ENCODE results near the gene IFI27L1. TPM values are rescaled to one million over a fixed set of nuclear protein-coding genes. Genes with fewer than 3 reads are reported as not detected.

Gene IFI27L1
- total and polyA plus RNA-seq, 2 donors (not counting 3 experiments of a cell fraction or from before 2014, with no cell fraction given), result 31.1 to 38.1 TPM

- DNase-seq (ENCODE audit: low read depth, low spot score), result no peak
- Histone ChIP-seq H3K4me3 (replicated peaks in 1 of 3; ENCODE audit: insufficient read depth in 1 of 3, low read depth in 1 of 3, low read length in 3 of 3) (no peak overlapping the region), H3K36me3 (ENCODE audit: control insufficient read depth in 2 of 2, extremely low read depth in 1 of 2, insufficient read depth in 2 of 2, low read length in 2 of 2) (no peaks in the 10 kb centered on the region), H3K27me3 (ENCODE audit: control insufficient read depth in 2 of 2, insufficient read depth in 2 of 2, low read length in 2 of 2) (peaks cover 3 to 11% of the 10 kb centered on the region in 2 experiments), H4K20me1 (replicated peaks; ENCODE audit: control insufficient read depth, extremely low read depth, insufficient read depth, low read length) (no peaks in the 10 kb centered on the region), H3K79me2 (ENCODE audit: control insufficient read depth, insufficient read depth, low read length) (no peaks in the 10 kb centered on the region), H3K4me1 (ENCODE audit: control insufficient read depth, extremely low read depth, insufficient read depth, low read length) (peaks cover under 1% of the 10 kb centered on the region), H3K4me2 (ENCODE audit: insufficient read depth, low read length) (no peak overlapping the region), H3K9me1 (replicated peaks; ENCODE audit: control insufficient read depth, extremely low read depth, insufficient read depth, low read length) (no peaks in the 10 kb centered on the region), H2AFZ (ENCODE audit: low read depth, low read length) (no peak overlapping the region), H3K27ac (ENCODE audit: insufficient read depth, low read depth, low read length) (no peak overlapping the region), H3K9me3 (replicated peaks; ENCODE audit: control insufficient read depth, insufficient read depth, low read length) (no peaks in the 10 kb centered on the region), H3K9ac (replicated peaks; ENCODE audit: extremely low read depth, insufficient read depth, low read length) (no peak overlapping the region)
- CTCF ChIA-PET, result no interaction called here
- TF ChIP-seq FOS (IDR thresholded peaks at IDR 0.05; ENCODE audit: borderline replicate concordance, insufficient read depth, low read length) (no peak), CTCF (IDR thresholded peaks at IDR 0.05; ENCODE audit: extremely low read depth in 1 of 2, insufficient read depth in 1 of 2, low read depth in 1 of 2, low read length in 2 of 2) (no peak), MYC (IDR thresholded peaks at IDR 0.05; ENCODE audit: low read depth, low read length) (no peak), MAX (IDR thresholded peaks at IDR 0.05; ENCODE audit: insufficient read depth, insufficient read length) (no peak), JUN (IDR thresholded peaks at IDR 0.05; ENCODE audit: borderline replicate concordance, insufficient read depth, insufficient read length, low read depth) (no peak), POLR2A (IDR thresholded peaks at IDR 0.05; ENCODE audit: low read depth, low read length) (no peak)
- no peak for FAIRE-seq
- BruUV-seq (replicated peaks), result no TSS peak
- dilution Hi-C loops (cut with MboI; ENCODE audit: extremely low pct_ligation_motif_present, low sequenced_read_pairs), result no loop called here
- intact Hi-C loops (cut with micrococcal nuclease), result loop anchor here (10.0 kb wide), 2 partner anchors 409 to 481 kb away; no protein-coding TSS in a partner anchor
- POLR2A ChIA-PET, result no interaction called here
These were observed 54.4 kb downstream of the IFI27L1 start for GRCh38 chr14:94135476-94135875.

All from endothelial cell of umbilical vein (primary cell).